HG02840 (cell line): ENCODE results near the gene EIF4B.

Experiments
- ATAC-seq: cut with Tn5 transposase; IDR thresholded peaks from one replicate; pipeline ENCODE4 v1.9.1; 2021; ENCODE audit warnings: mild to moderate bottlenecking, moderate library complexity, moderate number of reproducible peaks; ENCODE audit not compliant: unreplicated experiment, low FRiP score

The EIF4B gene

GRCh38 chr12:53067074-53067992, 61.1 kb downstream of the EIF4B start:
- ATAC-seq: no peak

GRCh38 chr12:53067993-53068770, 61.9 kb downstream of the EIF4B start:
- ATAC-seq: no peak

- no peak for ATAC-seq
Measured at GRCh38 chr12:53068811-53069585, 62.7 kb downstream of the EIF4B start.

- no peak for ATAC-seq
Measured at GRCh38 chr12:53069621-53070410, 63.6 kb downstream of the EIF4B start.

GRCh38 chr12:53070877-53071492, 64.7 kb downstream of the EIF4B start:
- ATAC-seq: no peak

GRCh38 chr12:53071591-53072551, 65.6 kb downstream of the EIF4B start:
- ATAC-seq: no peak

GRCh38 chr12:53073881-53074280, 67.6 kb downstream of the EIF4B start:
- no peak for ATAC-seq

GRCh38 chr12:53074283-53074998, 68.2 kb downstream of the EIF4B start:
- ATAC-seq: no peak

GRCh38 chr12:53074999-53075370, 68.7 kb downstream of the EIF4B start:
- ATAC-seq: no peak

GRCh38 chr12:53076461-53076860, 70.2 kb downstream of the EIF4B start:
- ATAC-seq: no peak

GRCh38 chr12:53077030-53077429, 70.8 kb downstream of the EIF4B start:
- ATAC-seq: no peak

GRCh38 chr12:53078425-53079225, 72.4 kb downstream of the EIF4B start:
- peak; percentile 20 for ATAC-seq

GRCh38 chr12:53079226-53080117, 73.2 kb downstream of the EIF4B start, which contains the start of gene SPRYD3:
TSS of gene SPRYD3 (minus strand) at chr12:53079390. CDS start at chr12:53079333, 57 bp downstream.
- peak; percentile 98 for ATAC-seq

- ATAC-seq: no peak
Measured at GRCh38 chr12:53082637-53083175, 76.5 kb downstream of the EIF4B start.

- ATAC-seq: no peak
Measured at GRCh38 chr12:53086361-53086760, 80.1 kb downstream of the EIF4B start.

- no peak for ATAC-seq
Measured at GRCh38 chr12:53090105-53090504, 83.8 kb downstream of the EIF4B start.
